Measurements from ENCODE around the gene CCL3.

DNA sequence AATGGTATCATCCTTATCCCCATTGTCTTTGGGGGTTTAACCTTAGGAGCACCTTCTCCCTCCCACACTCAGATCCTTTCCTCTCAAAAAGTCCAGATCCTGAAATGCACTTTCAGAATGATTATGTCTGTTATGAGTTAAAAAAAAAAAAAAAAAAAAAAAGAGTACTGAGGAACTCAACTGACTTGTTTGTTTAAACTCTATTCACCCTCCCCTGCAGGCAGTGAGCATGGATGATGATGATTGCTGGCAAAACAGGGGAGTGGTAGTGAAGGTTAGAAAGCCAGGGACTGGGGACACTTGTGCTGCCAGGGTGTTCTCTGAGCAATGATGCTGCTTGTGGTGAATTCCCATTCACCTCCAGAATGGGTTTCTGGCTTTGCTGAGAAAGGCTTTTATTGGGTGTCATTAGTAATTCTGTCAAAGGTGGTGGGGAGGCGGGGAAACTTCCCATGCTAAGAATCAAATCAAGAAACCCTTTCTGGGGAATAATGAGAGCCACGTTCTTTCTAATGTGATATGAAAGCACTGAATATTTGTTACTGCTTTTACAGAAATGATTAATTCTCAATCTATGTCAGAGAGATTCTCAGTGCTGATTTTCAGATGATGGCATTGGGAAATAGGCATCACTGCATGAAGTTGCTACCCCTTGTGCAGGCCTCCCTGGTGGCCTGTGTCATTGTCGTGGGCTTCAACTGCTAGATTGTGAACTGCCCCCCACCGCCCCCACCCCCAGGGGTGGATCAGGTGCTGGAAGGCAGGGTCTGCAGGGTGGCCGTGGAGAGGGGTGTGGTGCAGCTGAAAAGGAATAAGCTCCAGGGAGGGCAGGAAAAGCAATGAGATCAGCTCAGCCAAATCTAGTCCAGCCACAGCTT is 27.8 kb upstream of the CCL3 start:
- TF ChIP-seq, protein P1, sequence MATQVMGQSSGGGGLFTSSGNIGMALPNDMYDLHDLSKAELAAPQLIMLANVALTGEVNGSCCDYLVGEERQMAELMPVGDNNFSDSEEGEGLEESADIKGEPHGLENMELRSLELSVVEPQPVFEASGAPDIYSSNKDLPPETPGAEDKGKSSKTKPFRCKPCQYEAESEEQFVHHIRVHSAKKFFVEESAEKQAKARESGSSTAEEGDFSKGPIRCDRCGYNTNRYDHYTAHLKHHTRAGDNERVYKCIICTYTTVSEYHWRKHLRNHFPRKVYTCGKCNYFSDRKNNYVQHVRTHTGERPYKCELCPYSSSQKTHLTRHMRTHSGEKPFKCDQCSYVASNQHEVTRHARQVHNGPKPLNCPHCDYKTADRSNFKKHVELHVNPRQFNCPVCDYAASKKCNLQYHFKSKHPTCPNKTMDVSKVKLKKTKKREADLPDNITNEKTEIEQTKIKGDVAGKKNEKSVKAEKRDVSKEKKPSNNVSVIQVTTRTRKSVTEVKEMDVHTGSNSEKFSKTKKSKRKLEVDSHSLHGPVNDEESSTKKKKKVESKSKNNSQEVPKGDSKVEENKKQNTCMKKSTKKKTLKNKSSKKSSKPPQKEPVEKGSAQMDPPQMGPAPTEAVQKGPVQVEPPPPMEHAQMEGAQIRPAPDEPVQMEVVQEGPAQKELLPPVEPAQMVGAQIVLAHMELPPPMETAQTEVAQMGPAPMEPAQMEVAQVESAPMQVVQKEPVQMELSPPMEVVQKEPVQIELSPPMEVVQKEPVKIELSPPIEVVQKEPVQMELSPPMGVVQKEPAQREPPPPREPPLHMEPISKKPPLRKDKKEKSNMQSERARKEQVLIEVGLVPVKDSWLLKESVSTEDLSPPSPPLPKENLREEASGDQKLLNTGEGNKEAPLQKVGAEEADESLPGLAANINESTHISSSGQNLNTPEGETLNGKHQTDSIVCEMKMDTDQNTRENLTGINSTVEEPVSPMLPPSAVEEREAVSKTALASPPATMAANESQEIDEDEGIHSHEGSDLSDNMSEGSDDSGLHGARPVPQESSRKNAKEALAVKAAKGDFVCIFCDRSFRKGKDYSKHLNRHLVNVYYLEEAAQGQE (IDR thresholded peaks at IDR 0.05), result no peak
- no peak for TF ChIP-seq CTCF (IDR thresholded peaks at IDR 0.05; ENCODE audit: low read depth, low read length, missing input control)
- no peak for TF ChIP-seq MAX (IDR thresholded peaks at IDR 0.05)
- TF ChIP-seq TAF1 (conservative IDR thresholded peaks at IDR 0.05), result no peak
- no peak for TF ChIP-seq ATF3 (IDR thresholded peaks at IDR 0.05)
- no peak for TF ChIP-seq SP1 (IDR thresholded peaks at IDR 0.05)
- no peak for TF ChIP-seq RAD21 (IDR thresholded peaks at IDR 0.05)
- TF ChIP-seq GABPA (IDR thresholded peaks at IDR 0.05 in 1 of 2, conservative IDR thresholded peaks at IDR 0.05 in 1 of 2), result no peak

Data from liver (tissue), 3 donors.